BJ (cell line): ENCODE results near the gene KCNG1. TPM values are rescaled to one million over a fixed set of nuclear protein-coding genes. Genes with fewer than 3 reads are reported as not detected.

Experiments used
- CTCF ChIA-PET: fragments of 350-600 bp; formaldehyde crosslinking; extraction: SDS; loops from one replicate; lab custom pipeline; 2021; ENCODE audit warnings: antibody characterized with exemption, inconsistent platforms; lab: Yijun Ruan, JAX
- POLR2A ChIA-PET: fragments of 300-600 bp; sonication (Branson Sonifier 250); formaldehyde crosslinking; extraction: SDS; loops from one replicate; lab custom pipeline; 2021; ENCODE audit warnings: antibody characterized with exemption; lab: Charles Lee
- DNase-seq: peaks from one replicate; pipeline ENCODE4 v3.0.0-alpha.2; 2011; ENCODE audit warnings: low read depth
- H3K27me3 ChIP-seq: 2 replicates; pipeline ENCODE4 v1.6.0; 2011; ENCODE audit warnings: low read length; ENCODE audit not compliant: control insufficient read depth, insufficient read depth
- H3K36me3 ChIP-seq: 2 replicates; pipeline ENCODE4 v1.5.1; 2011; ENCODE audit warnings: low read length; ENCODE audit not compliant: control insufficient read depth, insufficient read depth
- H3K4me3 ChIP-seq: 2 replicates; pipeline ENCODE4 v1.5.1; 2011; ENCODE audit warnings: low read depth, mild to moderate bottlenecking, control low read depth, low read length
- CTCF ChIP-seq: IDR thresholded peaks from 2 replicates; pipeline ENCODE4 v1.5.1; 2011; ENCODE audit warnings: low read depth, mild to moderate bottlenecking, control low read depth, inconsistent platforms, low read length, moderate library complexity; ENCODE audit not compliant: insufficient read depth
- polyA plus RNA-seq: library from polyadenylated mRNA; depleted of rRNA; stranded (reverse); fragments of >200 nt; gene quantifications from 2 replicates; pipeline ENCODE4 v1.2.3, GENCODE V29; 2011

Gene KCNG1
- polyA plus RNA-seq, 1 experiment = 18.2 TPM

- Histone ChIP-seq H3K36me3 (no peaks in the 10 kb centered on the region), H3K4me3 (no peak overlapping the region), H3K27me3 (peaks cover 7% of the 10 kb centered on the region; the same call in 1 of the 2 replicates)
- DNase-seq = no peak
- ChIA-PET POLR2A (no interaction called here), CTCF (no interaction called here)
- no peak for TF ChIP-seq CTCF
These were observed 41.2 kb upstream of the KCNG1 start for GRCh38 chr20:51064137-51064536.

- no peak for TF ChIP-seq CTCF
- Histone ChIP-seq H3K4me3 (no peak overlapping the region), H3K36me3 (no peaks in the 10 kb centered on the region), H3K27me3 (peaks cover 4% of the 10 kb centered on the region)
- ChIA-PET CTCF (interaction anchor here (0.6 to 1.2 kb wide), 2 partner anchors 10 to 191 kb away, joined by 3 read pairs; no protein-coding TSS in a partner anchor), POLR2A (no interaction called here)
- DNase-seq = no peak
These were observed 39.2 kb upstream of the KCNG1 start for GRCh38 chr20:51062065-51062464.

GRCh38 chr20:51061418-51062045, 38.6 kb upstream of the KCNG1 start:
- no peak for TF ChIP-seq CTCF
- CTCF ChIA-PET = interaction anchor here (0.6 to 1.2 kb wide), 2 partner anchors 9 to 191 kb away, joined by 3 read pairs; no protein-coding TSS in a partner anchor
- Histone ChIP-seq H3K36me3 (no peaks in the 10 kb centered on the region), H3K4me3 (no peak overlapping the region), H3K27me3 (peaks cover 5% of the 10 kb centered on the region)
- POLR2A ChIA-PET = no interaction called here
- DNase-seq = no peak

- TF ChIP-seq CTCF = no peak
- DNase-seq = no peak
- peaks cover 5% of the 10 kb centered on the region for H3K27me3 ChIP-seq
- CTCF ChIA-PET = no interaction called here
- H3K4me3 ChIP-seq = no peak overlapping the region
- POLR2A ChIA-PET = no interaction called here
- no peaks in the 10 kb centered on the region for H3K36me3 ChIP-seq
These were observed 37.4 kb upstream of the KCNG1 start for GRCh38 chr20:51060301-51060700.

GRCh38 chr20:51059862-51060261, 37.0 kb upstream of the KCNG1 start:
- ChIA-PET POLR2A (no interaction called here), CTCF (interaction anchor here (0.6 kb wide), 1 partner anchor 227 kb away, joined by 3 read pairs; no protein-coding TSS in a partner anchor)
- TF ChIP-seq CTCF = no peak
- Histone ChIP-seq H3K27me3 (peaks cover 5% of the 10 kb centered on the region), H3K36me3 (no peaks in the 10 kb centered on the region), H3K4me3 (no peak overlapping the region)
- no peak for DNase-seq
